DMS 273 treated with DMSO at 0.1 percent for 48 hours (cell line): ENCODE measurements around the gene PAK4.
"Not testable (repeated sequence)": the region's sequence is repeated elsewhere in the genome, so short reads cannot be mapped to it uniquely, and the experiment has no call there.

Experiments
- DNase-seq: peaks from one replicate; lab custom pipeline; 2025; lab: John Stamatoyannopoulos, UW

PAK4 gene

DNA sequence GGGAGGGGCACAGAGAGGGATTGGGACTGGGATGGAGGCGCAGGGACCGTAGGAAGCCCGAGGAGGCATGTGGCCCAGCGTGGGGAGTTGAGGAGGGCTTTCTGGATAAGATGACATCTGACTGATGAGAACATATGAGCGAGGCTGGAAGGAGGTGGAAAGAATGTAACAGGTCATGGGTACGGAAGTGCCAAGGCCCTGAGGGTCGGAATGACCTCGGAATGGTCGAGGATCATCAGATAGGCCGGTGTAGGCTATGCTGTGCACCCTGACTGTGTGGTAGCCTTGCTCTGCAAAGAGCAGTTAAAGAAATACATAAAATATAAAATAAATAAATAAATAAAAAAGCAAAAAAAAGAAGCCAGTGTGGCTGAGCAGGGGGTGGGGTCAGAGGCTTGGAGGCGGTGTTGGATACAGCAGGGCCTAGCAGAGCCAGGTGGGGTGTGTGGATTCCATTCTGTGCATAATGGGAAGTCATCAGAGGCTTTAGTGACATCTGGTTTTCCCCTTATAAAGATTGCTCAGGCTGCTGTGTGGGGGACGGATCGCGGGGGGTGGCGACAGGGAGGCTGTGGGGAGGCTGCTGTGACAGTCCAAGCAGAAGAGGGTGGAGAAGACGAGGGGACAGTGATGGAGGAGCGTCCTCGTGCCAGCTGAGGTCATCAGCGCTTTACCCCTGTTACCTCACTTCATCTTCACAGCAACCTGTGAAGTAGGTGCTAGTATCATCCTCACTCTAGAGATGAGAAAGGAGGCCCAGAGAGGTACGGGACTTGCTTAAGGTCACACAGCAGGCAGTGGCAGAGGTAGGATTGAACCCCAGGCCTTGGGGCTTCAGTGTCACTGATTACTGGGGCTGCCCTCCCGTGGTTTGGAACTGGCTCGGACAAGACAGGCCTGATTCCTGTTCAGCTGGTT, 5.0 kb downstream of the PAK4 start:
- DNase-seq = peak; percentile 50

DNA sequence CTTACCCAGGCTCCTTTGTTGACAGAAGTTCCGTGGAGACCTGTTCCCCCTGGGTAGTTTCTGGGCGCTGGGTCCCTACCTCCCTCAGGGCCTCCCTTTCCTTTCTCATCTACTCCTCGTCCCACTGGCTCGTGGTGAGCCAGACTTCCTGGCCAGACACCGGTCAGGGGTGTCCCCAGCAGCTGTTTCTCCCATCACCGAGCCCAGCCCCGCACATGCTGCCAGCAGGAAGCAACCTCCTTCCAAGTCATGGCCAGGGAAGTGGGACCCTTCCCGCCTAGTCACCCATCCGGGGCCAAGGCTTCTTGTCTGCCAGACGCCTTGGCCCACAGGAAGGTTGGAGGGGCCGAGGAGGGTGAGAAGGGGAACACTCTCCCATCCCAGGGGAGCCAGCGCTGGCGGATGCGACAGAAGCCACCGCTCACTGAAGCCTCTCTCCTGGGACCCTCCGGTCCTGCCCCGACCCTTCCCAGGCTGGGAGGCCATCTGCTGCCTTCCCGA, 5.7 kb downstream of the PAK4 start:
- DNase-seq = no peak

DNA sequence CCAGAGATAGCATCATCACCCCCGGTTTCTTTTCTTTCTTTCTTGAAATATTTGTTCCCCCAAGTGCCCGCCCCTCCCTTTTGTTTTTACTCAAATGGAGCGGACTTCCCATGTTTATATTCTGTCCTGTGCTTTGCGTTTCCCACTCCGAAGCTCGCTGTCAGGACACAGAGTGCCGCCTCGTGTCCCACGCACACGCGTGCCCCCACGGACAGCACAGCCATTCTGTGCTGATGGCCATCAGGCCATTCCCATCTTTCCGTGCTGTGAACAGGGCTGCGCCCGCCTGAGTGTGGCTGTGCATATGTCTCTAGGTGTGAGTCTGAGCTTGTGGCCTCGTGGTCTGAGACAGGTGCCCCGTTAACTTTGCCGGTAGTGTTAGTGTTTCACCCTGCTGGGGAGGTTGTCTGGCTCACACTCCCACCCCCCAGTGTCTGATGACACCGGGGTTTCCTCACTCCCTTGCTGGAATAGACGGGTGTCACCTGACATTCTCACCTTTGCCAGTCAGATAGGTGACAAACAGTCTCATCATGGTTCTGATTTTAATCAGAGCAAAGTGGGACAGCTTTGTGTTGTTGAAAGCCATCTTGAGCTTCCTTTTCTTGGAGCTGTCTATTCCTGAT, 6.9 kb downstream of the PAK4 start:
- DNase-seq = no peak

DNA sequence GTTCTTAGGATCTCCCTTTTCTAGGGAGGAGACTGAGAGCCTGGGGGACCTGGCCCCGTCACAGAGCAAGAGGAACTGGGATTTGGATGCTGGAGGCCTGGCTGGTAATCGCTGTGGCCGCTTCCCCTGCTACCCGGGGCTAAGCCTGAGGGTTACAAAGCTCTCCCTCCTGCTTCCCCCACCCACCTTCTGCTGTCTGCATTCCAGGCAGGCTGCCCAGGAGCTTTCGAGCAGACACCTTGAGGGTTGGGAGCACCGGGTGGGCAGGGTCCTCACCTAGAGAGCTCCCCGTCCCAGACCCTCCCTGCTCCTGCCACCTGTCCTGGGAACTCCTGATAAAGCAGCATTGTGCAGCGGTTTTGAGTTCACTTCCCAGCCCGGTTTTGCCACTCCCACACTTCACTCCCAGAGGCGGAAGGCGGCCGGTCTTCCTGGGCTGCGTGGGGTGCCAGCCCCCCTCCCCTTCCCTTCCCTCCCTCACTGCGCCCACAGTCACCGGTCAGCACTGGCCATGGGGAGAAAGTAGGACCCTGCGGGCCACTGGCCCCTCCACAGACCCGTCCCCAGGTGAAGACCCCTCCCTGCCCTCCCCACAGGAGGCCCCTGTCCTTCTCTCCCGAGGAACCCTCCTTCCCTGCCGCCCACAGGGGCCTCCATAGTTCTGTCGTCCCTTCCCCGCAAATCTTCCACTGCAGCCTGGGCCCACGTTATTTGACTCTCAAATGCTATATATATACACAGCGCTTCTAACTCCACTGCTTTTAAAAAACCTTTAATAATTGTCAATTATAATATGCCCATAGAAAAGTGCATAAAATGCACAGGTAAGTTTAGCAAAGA, 8.1 kb downstream of the PAK4 start:
- no peak for DNase-seq

DNA sequence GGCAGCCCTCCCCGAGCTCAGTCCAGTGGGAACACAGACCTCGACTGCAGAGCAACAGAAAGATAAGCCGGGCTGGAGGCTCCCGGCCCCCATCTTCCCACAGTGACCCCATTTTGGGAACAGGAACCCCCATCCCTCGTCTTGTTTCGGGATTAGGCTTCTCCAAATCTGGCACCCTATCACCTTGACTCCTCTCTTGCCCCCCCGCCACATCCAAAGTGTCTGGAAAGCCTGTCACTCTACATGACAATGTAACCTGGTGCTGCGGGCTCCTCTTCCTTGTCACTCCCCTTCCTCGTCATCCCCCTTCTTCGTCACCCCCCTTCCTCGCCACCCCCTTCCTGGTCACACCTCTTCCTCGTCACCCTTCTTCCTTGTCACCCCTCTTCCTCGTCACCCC, 10.1 kb downstream of the PAK4 start:
- no peak for DNase-seq

DNA sequence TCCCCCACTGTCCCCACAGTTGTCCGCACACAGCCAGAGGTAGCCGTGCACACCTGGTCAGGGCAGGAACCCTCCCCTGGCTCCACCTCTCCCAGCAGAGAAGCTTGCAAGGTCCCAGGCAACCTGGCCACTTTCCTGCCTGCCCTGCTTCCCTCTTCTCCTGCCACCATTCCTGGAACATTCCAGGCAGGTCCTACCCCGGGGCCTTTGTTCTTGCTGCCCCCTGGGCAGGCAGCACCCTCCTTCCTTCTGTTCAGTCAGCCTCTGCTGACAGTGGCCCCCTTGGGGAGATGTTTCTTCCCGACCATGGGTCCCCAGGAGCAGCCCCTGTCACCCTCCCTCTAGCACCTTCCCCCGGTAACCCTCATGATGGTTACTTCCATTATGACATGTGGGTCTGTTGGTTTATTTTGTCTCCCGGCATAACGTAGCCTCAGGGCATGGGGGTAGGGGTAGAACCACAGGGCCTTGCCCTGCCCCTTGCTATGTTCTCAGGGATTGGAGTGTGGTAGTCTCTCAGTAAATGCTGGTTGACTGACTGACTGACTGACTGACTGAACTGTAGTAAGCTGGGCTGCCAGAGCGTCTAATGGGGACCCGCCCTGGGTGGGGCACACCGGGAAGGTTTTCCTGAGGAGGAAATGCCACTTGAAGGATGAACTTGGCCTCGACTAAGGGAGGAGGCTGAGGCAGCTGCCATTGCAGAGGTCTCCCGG, 10.8 kb downstream of the PAK4 start:
- DNase-seq = no peak

DNA sequence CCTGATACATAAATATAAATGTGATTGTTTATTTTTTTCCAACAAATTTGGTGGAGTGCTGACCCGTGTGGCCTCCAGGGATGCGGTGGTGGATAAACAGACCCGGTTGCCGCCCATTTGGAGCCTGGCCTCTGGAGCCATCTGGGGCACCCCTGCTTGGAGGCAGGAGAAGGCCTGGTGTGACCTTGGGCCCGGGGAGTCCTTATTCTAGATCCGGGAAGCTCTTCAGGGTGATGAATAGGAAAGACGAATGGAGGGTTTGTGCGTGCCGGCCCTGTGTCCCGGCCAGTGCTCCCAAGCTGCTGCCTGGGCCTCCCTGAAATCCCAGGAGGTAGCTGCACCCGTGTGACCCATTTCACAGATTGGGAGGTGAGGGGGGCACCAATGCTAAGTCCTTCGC, 11.5 kb downstream of the PAK4 start:
- DNase-seq = no peak

DNA sequence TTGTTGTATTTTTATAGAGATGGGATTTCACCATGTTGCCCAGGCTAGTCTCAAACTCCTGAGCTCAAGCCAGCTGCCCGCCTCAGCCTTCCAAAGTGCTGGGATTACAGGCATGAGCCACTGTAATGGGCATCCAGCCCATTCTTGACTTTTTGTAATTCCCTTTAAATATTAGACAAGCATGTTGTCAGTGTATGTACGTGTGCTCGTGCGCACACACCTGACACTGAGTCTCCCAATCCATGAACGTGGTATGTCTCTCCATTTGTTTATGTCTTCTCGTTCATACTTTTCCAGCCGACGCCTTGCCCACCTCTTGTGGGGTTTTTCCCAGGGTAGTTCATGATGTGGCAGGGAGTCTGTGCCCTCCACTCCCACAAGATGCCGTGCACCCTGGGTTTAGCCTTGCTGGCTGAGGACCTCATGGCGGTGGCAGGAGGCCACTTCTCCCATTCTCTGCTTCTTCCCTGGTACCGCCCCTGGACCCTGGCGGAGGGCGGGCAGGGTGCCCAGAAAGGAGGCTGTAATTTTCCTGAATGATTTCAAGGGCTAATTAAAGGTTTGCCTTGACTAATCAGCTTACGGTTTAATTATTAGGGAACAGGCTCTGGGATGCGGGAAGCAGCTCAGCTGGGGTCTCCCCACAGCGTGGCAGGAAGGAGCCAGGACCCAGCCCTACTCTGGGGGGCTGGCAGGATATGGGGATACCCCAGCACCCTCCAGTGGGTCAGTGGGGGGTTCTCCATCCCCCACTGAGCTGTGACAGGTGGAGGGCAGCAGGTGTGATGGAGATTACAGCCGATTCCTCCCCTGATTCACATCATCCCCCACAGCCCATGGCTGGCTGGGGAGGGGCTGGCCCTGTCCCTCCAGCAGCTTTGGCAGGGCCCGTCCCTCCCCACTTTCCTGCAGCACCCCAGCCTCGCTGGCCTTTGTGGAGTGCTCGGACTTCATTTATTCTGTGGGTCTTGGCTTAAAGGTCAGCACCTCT, 12.9 kb downstream of the PAK4 start:
- DNase-seq = no peak

DNA sequence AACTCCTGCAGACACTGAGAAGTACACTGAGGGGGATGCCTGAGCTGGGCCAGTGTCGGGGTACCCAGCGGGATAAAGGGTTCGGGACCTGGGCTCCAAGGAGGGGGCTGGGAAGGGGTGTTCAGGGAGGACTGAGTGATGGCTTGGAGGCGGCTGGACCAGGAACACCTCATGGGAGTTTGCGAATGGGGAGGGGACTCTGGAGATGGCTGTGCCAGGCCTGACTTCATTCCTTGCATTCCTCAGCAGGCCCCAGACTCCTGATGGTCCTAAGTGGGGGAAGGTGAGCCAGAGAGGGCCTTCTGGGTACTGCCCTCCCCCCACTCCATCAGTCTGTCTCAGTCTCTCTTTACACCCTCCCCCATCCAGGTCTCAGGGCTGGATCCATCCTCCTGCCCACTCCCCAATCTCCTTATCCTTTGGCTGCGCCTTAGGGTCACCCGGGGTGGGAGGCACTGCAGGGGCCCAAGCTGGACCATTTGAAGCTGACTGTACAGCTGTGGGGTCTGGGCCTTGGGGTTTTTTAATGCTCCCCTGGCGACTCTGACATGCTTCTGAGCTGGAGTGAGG, 13.8 kb downstream of the PAK4 start:
- DNase-seq = no peak

DNA sequence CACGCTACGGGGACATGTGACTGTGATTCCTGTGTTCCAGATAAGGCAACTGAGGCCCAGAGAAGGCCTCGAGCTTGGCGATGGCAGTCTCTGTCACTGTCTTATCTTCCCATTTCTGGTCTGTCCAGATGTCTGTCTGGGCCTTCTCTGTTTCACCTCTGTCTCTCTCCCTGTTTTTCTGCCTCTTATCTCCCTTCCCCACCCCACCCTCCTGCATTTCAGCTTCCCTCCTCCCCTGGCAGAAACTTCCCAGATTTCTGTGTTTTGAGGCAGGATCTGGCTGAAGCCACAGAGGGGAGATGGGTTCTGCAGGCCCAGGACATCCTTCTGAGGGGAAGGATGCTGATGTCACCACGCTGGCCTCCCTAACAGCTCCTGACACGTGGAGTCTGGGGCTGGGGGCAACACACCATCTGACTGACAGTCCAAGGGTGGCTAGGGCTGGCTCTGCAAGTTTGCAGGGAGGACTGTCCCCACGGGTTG, 14.4 kb downstream of the PAK4 start:
- no peak for DNase-seq

DNA sequence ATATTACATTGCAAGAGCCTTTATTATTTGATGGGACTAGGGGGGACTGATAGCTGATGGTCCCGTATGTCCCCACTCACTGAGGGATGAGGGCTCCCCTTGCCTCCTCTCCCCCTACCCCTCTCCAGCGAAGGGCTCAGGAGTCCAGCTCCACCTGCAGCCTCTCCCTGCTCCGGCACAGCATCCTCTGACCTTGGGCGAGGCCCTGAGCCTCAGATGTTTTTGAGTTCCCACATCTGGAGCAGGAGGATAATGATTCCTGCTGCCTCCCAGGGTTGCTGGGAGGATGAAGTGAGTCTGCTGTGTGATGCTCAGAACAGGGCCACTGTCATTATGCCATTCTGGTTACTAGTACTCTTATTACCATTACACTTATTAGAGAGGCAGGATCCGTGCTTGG, 15.0 kb downstream of the PAK4 start:
- DNase-seq = no peak

DNA sequence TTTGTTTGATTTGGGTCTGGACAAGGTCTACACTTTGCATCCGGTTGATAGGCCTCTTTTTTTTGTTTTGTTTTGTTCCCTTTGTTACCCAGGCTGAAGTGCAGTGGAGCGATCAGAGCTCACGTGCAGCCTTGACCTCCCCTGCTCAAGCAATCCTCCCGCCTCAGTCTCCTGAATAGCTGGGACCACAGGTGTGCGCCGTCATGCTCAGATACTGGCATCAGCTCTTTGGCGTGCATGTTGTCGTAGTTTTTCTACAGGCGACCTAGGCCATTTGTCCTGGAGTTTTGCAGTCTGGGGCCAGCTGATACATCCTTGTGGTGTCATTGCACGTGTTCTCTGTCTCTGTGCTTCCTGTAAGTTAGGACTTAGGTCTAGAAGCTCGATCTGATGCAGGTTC, 16.3 kb downstream of the PAK4 start:
- DNase-seq = no peak

DNA sequence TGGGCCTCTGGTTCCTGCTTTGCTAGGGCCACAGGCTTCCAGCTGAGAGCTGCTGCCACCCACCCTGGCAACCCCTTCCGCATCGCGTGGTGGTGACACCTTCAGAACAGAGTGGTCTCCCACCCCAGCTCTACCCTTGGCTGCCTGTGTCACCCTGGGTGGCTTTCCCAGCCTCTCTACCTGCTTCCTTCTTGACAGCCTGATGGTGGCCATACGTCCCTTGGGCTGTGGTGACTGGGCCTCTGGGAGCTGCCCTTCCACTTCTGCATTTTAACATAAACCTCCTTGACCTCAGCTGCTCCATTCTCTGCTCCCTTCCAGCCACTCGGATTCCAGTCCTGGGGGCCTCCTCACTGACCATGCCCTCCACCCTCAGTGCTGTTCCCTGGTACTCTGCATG, 17.0 kb downstream of the PAK4 start:
- no peak for DNase-seq

DNA sequence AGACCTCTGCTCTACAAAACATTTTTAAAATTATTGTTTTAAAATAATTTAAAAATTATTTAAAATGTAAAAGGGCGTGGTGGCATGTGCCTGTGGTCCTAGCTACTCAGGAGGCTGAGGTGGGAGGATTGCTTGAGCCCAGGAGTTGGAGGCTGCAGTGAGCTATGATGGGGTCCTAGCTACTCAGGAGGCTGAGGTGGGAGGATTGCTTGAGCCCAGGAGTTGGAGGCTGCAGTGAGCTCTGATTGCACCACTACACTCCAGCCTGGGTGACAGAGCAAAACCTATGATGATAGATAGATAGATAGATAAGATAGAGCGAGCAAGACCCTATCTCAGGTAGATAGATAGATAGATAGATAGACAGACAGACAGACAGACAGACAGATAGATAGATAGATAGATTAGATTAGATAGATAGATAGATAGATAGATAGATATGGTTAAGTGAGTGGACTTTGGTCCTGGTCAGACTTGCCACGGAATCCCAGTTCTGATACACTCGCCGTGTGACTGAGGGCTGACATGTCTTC, 18.2 kb downstream of the PAK4 start:
- DNase-seq = not testable (repeated sequence)

DNA sequence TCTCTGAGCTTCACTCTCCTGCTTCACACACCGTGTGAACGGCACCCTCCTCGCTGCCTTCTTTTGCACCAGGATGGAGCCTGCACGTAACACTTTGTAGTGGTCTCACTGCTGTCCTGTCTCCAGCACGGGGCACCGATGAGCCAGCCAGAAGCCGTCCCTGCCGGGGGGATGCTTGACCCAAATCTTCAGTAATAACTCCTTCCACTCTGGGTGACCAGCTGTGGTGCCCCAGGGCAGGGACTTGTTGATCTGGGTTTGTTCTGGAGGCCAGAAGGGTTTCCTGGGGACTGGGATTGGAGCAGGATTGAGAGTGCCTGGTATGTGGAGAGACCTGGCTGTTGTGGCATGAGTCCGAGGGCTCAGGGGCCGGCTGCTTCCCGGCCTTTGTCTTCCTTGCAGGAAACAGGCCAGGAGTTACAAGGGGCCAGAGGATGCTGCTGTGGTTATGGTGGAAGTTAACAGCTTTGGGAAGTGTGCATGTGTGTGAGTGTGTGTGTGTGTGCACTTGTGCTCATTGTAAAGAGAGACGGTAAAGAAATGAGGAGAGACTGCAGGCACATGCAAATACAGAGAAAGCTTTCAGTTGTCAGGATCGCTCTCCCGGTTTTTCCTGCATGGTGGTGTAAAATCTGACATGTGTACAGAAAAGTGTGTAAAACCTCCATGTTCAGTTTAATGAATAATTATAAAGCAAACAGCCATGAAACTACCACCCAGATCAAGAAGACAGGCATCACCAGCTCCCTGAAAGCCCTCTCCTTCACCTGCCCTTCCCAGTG, 18.9 kb downstream of the PAK4 start:
- no peak for DNase-seq

DNA sequence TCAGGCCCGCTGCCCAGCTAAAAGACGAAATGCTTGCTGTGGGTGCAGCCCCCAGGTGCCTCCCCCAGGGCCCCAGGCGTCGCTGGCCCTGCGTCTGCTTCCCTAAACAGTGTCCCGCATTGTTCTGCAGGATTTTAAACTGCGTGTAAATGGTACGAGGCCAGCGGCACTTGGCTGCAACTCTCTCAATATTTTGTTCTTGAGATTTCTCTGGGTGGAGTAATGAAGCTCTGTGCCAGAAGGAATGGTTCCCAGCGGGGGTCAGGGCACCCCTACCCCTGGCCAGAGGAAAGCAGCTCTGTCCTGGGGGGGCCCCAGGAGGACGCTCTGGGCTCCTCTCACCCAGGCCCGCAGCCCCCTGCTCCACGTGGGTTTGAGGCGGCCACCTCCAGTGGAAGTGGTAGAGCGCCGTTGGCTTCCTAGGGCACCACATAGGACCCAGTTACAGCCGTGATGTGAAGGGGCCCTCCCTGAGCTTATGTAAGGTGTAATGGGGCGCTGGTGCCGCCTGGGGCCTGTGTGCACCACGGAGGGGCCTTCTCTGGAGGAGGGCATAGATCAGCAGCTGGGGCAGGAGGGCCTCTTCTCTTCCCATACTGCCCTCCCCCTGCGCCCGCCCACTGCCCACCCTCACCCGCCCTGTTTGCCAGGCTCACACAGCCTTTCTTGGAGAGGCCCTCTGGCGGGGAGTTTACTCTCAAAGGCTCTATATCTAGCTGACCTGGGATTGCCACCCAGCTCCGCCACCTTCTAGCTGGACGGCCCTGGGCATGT, 19.8 kb downstream of the PAK4 start:
- no peak for DNase-seq

DNA sequence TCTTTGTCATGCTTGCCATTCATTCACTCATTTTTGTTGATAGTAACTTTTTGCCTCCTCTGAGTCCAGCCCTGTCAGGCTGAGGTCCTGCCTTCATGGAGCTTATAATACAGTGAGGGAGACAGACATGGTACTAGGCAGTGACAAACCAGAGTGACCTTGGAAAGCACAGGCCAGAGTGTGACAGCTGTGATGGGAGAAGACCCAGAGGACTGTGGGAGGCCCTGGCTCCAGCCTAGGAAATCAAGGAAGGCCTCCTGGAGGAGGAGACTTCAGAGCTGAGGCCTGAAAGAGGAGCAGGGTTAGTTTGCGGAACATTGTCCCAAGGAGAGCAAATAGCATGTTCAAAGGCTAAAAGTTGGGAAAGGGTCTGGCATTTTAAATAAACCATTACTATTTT, 20.5 kb downstream of the PAK4 start:
- no peak for DNase-seq
